Tibial nerve (tissue), 4 donors: ENCODE results near the gene MALRD1. TPM values are rescaled to one million over a fixed set of nuclear protein-coding genes. Genes with fewer than 3 reads are reported as not detected.

ENCODE experiments used
- DNase-seq, 2 donors: peaks; one replicate each; pipeline ENCODE4 v3.0.0-alpha.2; 2019; ENCODE audit warnings: low spot score in 2 of 2
- H3K27ac ChIP-seq, 4 donors: fragments of 200-600 bp; sonication (generic) in 3 of 4; one replicate each; pipeline ENCODE4 v1.5.1; 2017 to 2019; ENCODE audit warnings: mild to moderate bottlenecking in 1 of 4
- H3K27me3 ChIP-seq, 2 donors: fragments of 200-600 bp; sonication (generic) in 1 of 2; one replicate each; pipeline versions ENCODE4 v1.5.1 to v1.6.0; 2017 to 2019
- H3K36me3 ChIP-seq, 3 donors: fragments of 200-600 bp; sonication (generic); one replicate each; pipeline ENCODE4 v1.5.1; 2018 to 2019
- H3K4me1 ChIP-seq, 4 donors: fragments of 200-600 bp; sonication (generic) in 3 of 4; one replicate each; pipeline ENCODE4 v1.5.1; 2017 to 2019
- H3K4me3 ChIP-seq, 4 donors: fragments of 200-600 bp; sonication (generic) in 3 of 4; one replicate each; pipeline ENCODE4 v1.5.1; 2017 to 2019; ENCODE audit warnings: mild to moderate bottlenecking in 1 of 4, moderate library complexity in 1 of 4
- H3K9me3 ChIP-seq, 4 donors: fragments of 200-600 bp; sonication (generic) in 3 of 4; one replicate each; pipeline ENCODE4 v1.5.1; 2017 to 2019
- CTCF ChIP-seq, 5 experiments: fragments of 200-600 bp in 3 of 5; fragments of 450-650 bp in 2 of 5; sonication (generic) in 3 of 5; IDR thresholded peaks; one replicate each; pipeline ENCODE4 v1.5.1; 2016 to 2019; ENCODE audit warnings: antibody characterized with exemption in 5 of 5, mild to moderate bottlenecking in 3 of 5, moderate library complexity in 2 of 5
- EP300 ChIP-seq, 2 donors: sonication (generic); formaldehyde crosslinking; IDR thresholded peaks; one replicate each; pipeline ENCODE4 v1.6.1; 2017; ENCODE audit warnings: antibody characterized with exemption in 2 of 2, mild to moderate bottlenecking in 1 of 2
- POLR2A ChIP-seq, 2 donors: fragments of 450-650 bp; IDR thresholded peaks; one replicate each; pipeline ENCODE4 v1.6.1; 2017; ENCODE audit warnings: antibody characterized with exemption in 2 of 2, mild to moderate bottlenecking in 2 of 2, moderate library complexity in 2 of 2
- WGBS, 2 donors: methylation state at CpG; one replicate each; pipeline ENCODE4 v1.1.5; 2018; 5-methylcytosine and 5-hydroxymethylcytosine counted together
- total RNA-seq, 4 donors: library from RNA; depleted of rRNA; stranded (reverse); fragments of >200 nt; gene quantifications; one replicate each; pipeline ENCODE4 v1.1.0, GENCODE V29; 2016

MALRD1 gene
- total RNA-seq, 4 donors from 2014 or later, result 1.3 to 5.4 (median 3.6) TPM; not detected in 1

- Histone ChIP-seq H3K4me3 (no peak overlapping the region), H3K27me3 (no peaks in the 10 kb centered on the region), H3K36me3 (no peaks in the 10 kb centered on the region), H3K4me1 (no peaks in the 10 kb centered on the region), H3K27ac (no peak overlapping the region), H3K9me3 (no peaks in the 10 kb centered on the region)
- TF ChIP-seq EP300 (IDR thresholded peaks at IDR 0.05), result no peak
- TF ChIP-seq POLR2A (IDR thresholded peaks at IDR 0.05), result no peak
- TF ChIP-seq CTCF (IDR thresholded peaks at IDR 0.05), result no peak
- WGBS, 2 donors, result 89 to 92% methylated on average over 9 of the region's 9 CpGs
- DNase-seq, result no peak
These were observed 546.7 kb downstream of the MALRD1 start for GRCh38 chr10:19595212-19595845.

GRCh38 chr10:19605806-19606205, 557.2 kb downstream of the MALRD1 start:
- TF ChIP-seq POLR2A (IDR thresholded peaks at IDR 0.05) (no peak), CTCF (IDR thresholded peaks at IDR 0.05) (no peak), EP300 (IDR thresholded peaks at IDR 0.05) (no peak)
- no peak for DNase-seq
- no peaks in the 10 kb centered on the region for H3K36me3 ChIP-seq
- no peaks in the 10 kb centered on the region for H3K9me3 ChIP-seq
- H3K4me1 ChIP-seq, result no peaks in the 10 kb centered on the region
- WGBS, 2 donors, result 94 to 97% methylated on average over 2 of the region's 2 CpGs
- no peaks in the 10 kb centered on the region for H3K27me3 ChIP-seq
- no peak overlapping the region for H3K4me3 ChIP-seq
- no peak overlapping the region for H3K27ac ChIP-seq

GRCh38 chr10:19606968-19607367, 558.4 kb downstream of the MALRD1 start:
- Histone ChIP-seq H3K27ac (no peak overlapping the region), H3K9me3 (no peaks in the 10 kb centered on the region), H3K27me3 (no peaks in the 10 kb centered on the region), H3K36me3 (no peaks in the 10 kb centered on the region), H3K4me1 (no peaks in the 10 kb centered on the region), H3K4me3 (no peak overlapping the region)
- no peak for TF ChIP-seq CTCF (IDR thresholded peaks at IDR 0.05)
- no peak for TF ChIP-seq POLR2A (IDR thresholded peaks at IDR 0.05)
- no peak for TF ChIP-seq EP300 (IDR thresholded peaks at IDR 0.05)
- WGBS, 2 donors, result 81 to 84% methylated on average over 4 of the region's 4 CpGs
- no peak for DNase-seq

GRCh38 chr10:19611775-19612174, 563.2 kb downstream of the MALRD1 start:
- Histone ChIP-seq H3K4me3 (no peak overlapping the region), H3K36me3 (no peaks in the 10 kb centered on the region), H3K27me3 (no peaks in the 10 kb centered on the region), H3K9me3 (no peaks in the 10 kb centered on the region), H3K27ac (no peak overlapping the region), H3K4me1 (no peaks in the 10 kb centered on the region)
- TF ChIP-seq POLR2A (IDR thresholded peaks at IDR 0.05), result no peak
- no peak for TF ChIP-seq CTCF (IDR thresholded peaks at IDR 0.05)
- TF ChIP-seq EP300 (IDR thresholded peaks at IDR 0.05), result no peak
- DNase-seq, result no peak

GRCh38 chr10:19616966-19617365, 568.4 kb downstream of the MALRD1 start:
- no peak for DNase-seq
- Histone ChIP-seq H3K4me3 (no peak overlapping the region), H3K27ac (no peak overlapping the region), H3K27me3 (no peaks in the 10 kb centered on the region), H3K36me3 (no peaks in the 10 kb centered on the region), H3K4me1 (no peaks in the 10 kb centered on the region), H3K9me3 (no peaks in the 10 kb centered on the region)
- WGBS, 2 donors, result 65 to 66% methylated on average over 2 of the region's 2 CpGs
- TF ChIP-seq CTCF (IDR thresholded peaks at IDR 0.05), result no peak
- no peak for TF ChIP-seq POLR2A (IDR thresholded peaks at IDR 0.05)
- no peak for TF ChIP-seq EP300 (IDR thresholded peaks at IDR 0.05)
